Tibial nerve (tissue), 4 donors: ENCODE results near the gene MYADM. TPM values are rescaled to one million over a fixed set of nuclear protein-coding genes. Genes with fewer than 3 reads are reported as not detected.
A peak's percentile ranks its signal among the peaks of the same experiment; 100 is the strongest.

ENCODE experiments used
- DNase-seq, 2 donors: peaks; one replicate each; pipeline ENCODE4 v3.0.0-alpha.2; 2019; ENCODE audit warnings: low spot score in 2 of 2
- H3K27ac ChIP-seq, 4 donors: fragments of 200-600 bp; sonication (generic) in 3 of 4; one replicate each; pipeline ENCODE4 v1.5.1; 2017 to 2019; ENCODE audit warnings: mild to moderate bottlenecking in 1 of 4
- H3K27me3 ChIP-seq, 2 donors: fragments of 200-600 bp; sonication (generic) in 1 of 2; one replicate each; pipeline versions ENCODE4 v1.5.1 to v1.6.0; 2017 to 2019
- H3K36me3 ChIP-seq, 3 donors: fragments of 200-600 bp; sonication (generic); one replicate each; pipeline ENCODE4 v1.5.1; 2018 to 2019
- H3K4me1 ChIP-seq, 4 donors: fragments of 200-600 bp; sonication (generic) in 3 of 4; one replicate each; pipeline ENCODE4 v1.5.1; 2017 to 2019
- H3K4me3 ChIP-seq, 4 donors: fragments of 200-600 bp; sonication (generic) in 3 of 4; one replicate each; pipeline ENCODE4 v1.5.1; 2017 to 2019; ENCODE audit warnings: mild to moderate bottlenecking in 1 of 4, moderate library complexity in 1 of 4
- H3K9me3 ChIP-seq, 4 donors: fragments of 200-600 bp; sonication (generic) in 3 of 4; one replicate each; pipeline ENCODE4 v1.5.1; 2017 to 2019
- CTCF ChIP-seq, 5 experiments: fragments of 200-600 bp in 3 of 5; fragments of 450-650 bp in 2 of 5; sonication (generic) in 3 of 5; IDR thresholded peaks; one replicate each; pipeline ENCODE4 v1.5.1; 2016 to 2019; ENCODE audit warnings: antibody characterized with exemption in 5 of 5, mild to moderate bottlenecking in 3 of 5, moderate library complexity in 2 of 5
- EP300 ChIP-seq, 2 donors: sonication (generic); formaldehyde crosslinking; IDR thresholded peaks; one replicate each; pipeline ENCODE4 v1.6.1; 2017; ENCODE audit warnings: antibody characterized with exemption in 2 of 2, mild to moderate bottlenecking in 1 of 2
- POLR2A ChIP-seq, 2 donors: fragments of 450-650 bp; IDR thresholded peaks; one replicate each; pipeline ENCODE4 v1.6.1; 2017; ENCODE audit warnings: antibody characterized with exemption in 2 of 2, mild to moderate bottlenecking in 2 of 2, moderate library complexity in 2 of 2
- WGBS, 2 donors: methylation state at CpG; one replicate each; pipeline ENCODE4 v1.1.5; 2018; 5-methylcytosine and 5-hydroxymethylcytosine counted together
- total RNA-seq, 4 donors: library from RNA; depleted of rRNA; stranded (reverse); fragments of >200 nt; gene quantifications; one replicate each; pipeline ENCODE4 v1.1.0, GENCODE V29; 2016

Gene MYADM
- total RNA-seq, 4 donors from 2014 or later: 27.3 to 37.7 (median 31.9) TPM

- peaks cover under 1 to 36% of the 10 kb centered on the region in 2 donors for H3K27me3 ChIP-seq
- peaks cover 0 to 48% (median 12%) of the 10 kb centered on the region in 4 donors for H3K4me1 ChIP-seq
- no peaks in the 10 kb centered on the region for H3K9me3 ChIP-seq
- no peak for DNase-seq
- H3K4me3 ChIP-seq: no peak overlapping the region
- WGBS, 2 donors: 79 to 83% methylated on average over 10 of the region's 10 CpGs
- no peak overlapping the region for H3K27ac ChIP-seq
- H3K36me3 ChIP-seq: peaks cover 0 to 46% (median 8%) of the 10 kb centered on the region in 3 donors
- TF ChIP-seq POLR2A (IDR thresholded peaks at IDR 0.05) (no peak), EP300 (IDR thresholded peaks at IDR 0.05) (no peak), CTCF (IDR thresholded peaks at IDR 0.05) (no peak)
Observed at GRCh38 chr19:53877361-53877766, 9.7 kb downstream of the MYADM start.

- no peaks in the 10 kb centered on the region for H3K9me3 ChIP-seq
- peaks cover 0 to 54% (median 12%) of the 10 kb centered on the region in 4 donors for H3K4me1 ChIP-seq
- no peak for DNase-seq
- H3K27me3 ChIP-seq: peaks cover 3 to 50% of the 10 kb centered on the region in 2 donors
- WGBS, 2 donors: 34 to 44% methylated on average over 12 of the region's 12 CpGs
- peaks cover 0 to 32% (median 6%) of the 10 kb centered on the region in 3 donors for H3K36me3 ChIP-seq
- H3K27ac ChIP-seq: no peak overlapping the region
- peak overlapping the region; percentile 17 to 49 (median 44) for H3K4me3 ChIP-seq
- no peak for TF ChIP-seq CTCF (IDR thresholded peaks at IDR 0.05)
- no peak for TF ChIP-seq POLR2A (IDR thresholded peaks at IDR 0.05)
Observed at GRCh38 chr19:53878776-53879139, 11.1 kb downstream of the MYADM start.

GRCh38 chr19:53879140-53880081 lies 11.7 kb downstream of the MYADM start:
- Histone ChIP-seq H3K9me3 (no peaks in the 10 kb centered on the region), H3K4me1 (peaks cover 0 to 51% (median 12%) of the 10 kb centered on the region in 4 donors), H3K4me3 (peak overlapping the region; percentile 17 to 49 (median 44)), H3K27ac (no peak overlapping the region), H3K27me3 (peaks cover 3 to 57% of the 10 kb centered on the region in 2 donors), H3K36me3 (peaks cover 0 to 26% (median 0%) of the 10 kb centered on the region in 3 donors)
- TF ChIP-seq POLR2A (IDR thresholded peaks at IDR 0.05): no peak
- TF ChIP-seq CTCF (IDR thresholded peaks at IDR 0.05): no peak
- peak in 1 of 2 donors; percentile 18 for TF ChIP-seq EP300 (IDR thresholded peaks at IDR 0.05)
- 1% methylated on average over 24 to 51 of the region's 51 CpGs for WGBS, 2 donors
- DNase-seq: peak; percentile 87 to 88

- peaks cover 0 to 45% (median 12%) of the 10 kb centered on the region in 4 donors for H3K4me1 ChIP-seq
- no peak for TF ChIP-seq POLR2A (IDR thresholded peaks at IDR 0.05)
- no peak for TF ChIP-seq EP300 (IDR thresholded peaks at IDR 0.05)
- TF ChIP-seq CTCF (IDR thresholded peaks at IDR 0.05): no peak
- WGBS, 2 donors: 22 to 30% methylated on average over 6 of the region's 6 CpGs
- no peak overlapping the region for H3K4me3 ChIP-seq
- H3K36me3 ChIP-seq: peaks cover 0 to 11% (median 0%) of the 10 kb centered on the region in 3 donors
- H3K9me3 ChIP-seq: no peaks in the 10 kb centered on the region
- no peak for DNase-seq
- H3K27ac ChIP-seq: no peak overlapping the region
- H3K27me3 ChIP-seq: peaks cover 3 to 72% of the 10 kb centered on the region in 2 donors
Observed at GRCh38 chr19:53880711-53881481, 13.2 kb downstream of the MYADM start.
